ENCODE data around the gene GJB6.

Gene GJB6

GRCh38 chr13:20263393-20264044, 31.4 kb upstream of the GJB6 start:
- Histone ChIP-seq H3K4me1 (ENCODE audit: control insufficient read depth, insufficient read depth, low read length) (no peaks in the 10 kb centered on the region), H3K36me3 (ENCODE audit: control insufficient read depth in 2 of 2, insufficient read depth in 1 of 2, low read length in 2 of 2) (no peaks in the 10 kb centered on the region), H3K4me3 (ENCODE audit: low read depth, low read length) (no peak overlapping the region), H3K27ac (ENCODE audit: extremely low read depth, low read depth, low read length) (no peak overlapping the region), H3K9me3 (ENCODE audit: control insufficient read depth, insufficient read depth, low read depth, low read length) (no peaks in the 10 kb centered on the region)
- no peak for TF ChIP-seq ZBTB7A (tag by site-specific recombination; IDR thresholded peaks at IDR 0.05; ENCODE audit: low read depth)
- no peak for TF ChIP-seq KLF1 (tag by site-specific recombination; IDR thresholded peaks at IDR 0.05)
- no peak for TF ChIP-seq ZNF341 (tag by site-specific recombination; IDR thresholded peaks at IDR 0.05; ENCODE audit: low read depth)
- TF ChIP-seq ZNF37A (tag by site-specific recombination; IDR thresholded peaks at IDR 0.05), result no peak
- TF ChIP-seq ZNF48 (tag by site-specific recombination; IDR thresholded peaks at IDR 0.05), result no peak
- TF ChIP-seq ZNF202 (tag by site-specific recombination; IDR thresholded peaks at IDR 0.05; ENCODE audit: borderline replicate concordance), result no peak
- no peak for TF ChIP-seq RBAK (tag by site-specific recombination; IDR thresholded peaks at IDR 0.05)
- TF ChIP-seq ZNF513 (tag by site-specific recombination; IDR thresholded peaks at IDR 0.05), result no peak
- TF ChIP-seq ZNF335 (tag by site-specific recombination; conservative IDR thresholded peaks at IDR 0.05), result no peak
- TF ChIP-seq KLF7 (tag by site-specific recombination; IDR thresholded peaks at IDR 0.05; ENCODE audit: borderline replicate concordance), result no peak
- TF ChIP-seq, protein P1, sequence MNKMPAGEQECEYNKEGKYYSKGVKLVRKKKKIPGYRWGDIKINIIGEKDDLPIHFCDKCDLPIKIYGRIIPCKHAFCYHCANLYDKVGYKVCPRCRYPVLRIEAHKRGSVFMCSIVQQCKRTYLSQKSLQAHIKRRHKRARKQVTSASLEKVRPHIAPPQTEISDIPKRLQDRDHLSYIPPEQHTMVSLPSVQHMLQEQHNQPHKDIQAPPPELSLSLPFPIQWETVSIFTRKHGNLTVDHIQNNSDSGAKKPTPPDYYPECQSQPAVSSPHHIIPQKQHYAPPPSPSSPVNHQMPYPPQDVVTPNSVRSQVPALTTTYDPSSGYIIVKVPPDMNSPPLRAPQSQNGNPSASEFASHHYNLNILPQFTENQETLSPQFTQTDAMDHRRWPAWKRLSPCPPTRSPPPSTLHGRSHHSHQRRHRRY (tag by site-specific recombination; IDR thresholded peaks at IDR 0.05), result no peak
- no peak for TF ChIP-seq ZNF16 (tag by site-specific recombination; IDR thresholded peaks at IDR 0.05; ENCODE audit: low read depth)
- no peak for TF ChIP-seq ZNF768 (tag by site-specific recombination; IDR thresholded peaks at IDR 0.05)
- no peak for TF ChIP-seq ZNF701 (tag by site-specific recombination; IDR thresholded peaks at IDR 0.05)
- TF ChIP-seq ZNF664 (tag by site-specific recombination; IDR thresholded peaks at IDR 0.05), result no peak
- TF ChIP-seq ZNF2 (tag by site-specific recombination; IDR thresholded peaks at IDR 0.05), result no peak
- TF ChIP-seq OSR2 (tag by site-specific recombination; IDR thresholded peaks at IDR 0.05), result no peak
- TF ChIP-seq ZNF394 (tag by site-specific recombination; IDR thresholded peaks at IDR 0.05; ENCODE audit: borderline replicate concordance), result no peak
- TF ChIP-seq TSHZ1 (tag by site-specific recombination; IDR thresholded peaks at IDR 0.05; ENCODE audit: borderline replicate concordance), result no peak
- TF ChIP-seq KLF16 (tag by site-specific recombination; IDR thresholded peaks at IDR 0.05), result no peak
- POLR2A ChIA-PET, result no interaction called here
- CTCF ChIA-PET, result no interaction called here

DNA sequence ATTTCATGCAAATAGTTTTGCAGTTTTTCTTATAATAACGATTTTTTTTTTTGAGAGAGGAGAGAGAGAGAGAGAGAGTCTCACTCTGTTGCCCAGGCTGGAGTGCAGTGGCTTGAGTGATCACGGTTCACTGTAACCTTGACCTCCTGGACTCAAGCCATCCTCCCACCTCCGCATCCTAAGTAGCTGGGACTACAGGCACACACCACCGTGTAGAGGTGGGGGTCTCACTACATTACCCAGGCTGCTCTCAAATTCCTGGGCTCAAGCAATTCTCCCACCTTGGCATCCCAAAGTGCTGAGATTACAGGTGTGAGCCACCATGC, 26.8 kb upstream of the GJB6 start:
- no peak for TF ChIP-seq ZNF544 (tag by site-specific recombination; IDR thresholded peaks at IDR 0.05)
- no peak for TF ChIP-seq GLI2 (tag by site-specific recombination; IDR thresholded peaks at IDR 0.05; ENCODE audit: borderline replicate concordance, low read depth)
- TF ChIP-seq TRIM28 (IDR thresholded peaks at IDR 0.05; ENCODE audit: borderline replicate concordance, low read length), result no peak
- TF ChIP-seq ZNF596 (tag by site-specific recombination; IDR thresholded peaks at IDR 0.05), result peak; percentile 69; the same call in 1 of the 2 replicates
- no peak for TF ChIP-seq ZBTB44 (tag by site-specific recombination; IDR thresholded peaks at IDR 0.05)
- 0 out of 2 replicates have a peak, but pooled peaks have one; percentile 5 for TF ChIP-seq ZBTB17 (tag by site-specific recombination; IDR thresholded peaks at IDR 0.05)
- TF ChIP-seq ZNF660 (tag by site-specific recombination; IDR thresholded peaks at IDR 0.05), result no peak
- ChIA-PET CTCF (interaction anchor here (0.7 kb wide), 1 partner anchor 11 kb away, joined by 4 read pairs; no protein-coding TSS in a partner anchor), POLR2A (no interaction called here)
- H3K9me3 ChIP-seq (ENCODE audit: control insufficient read depth, insufficient read depth, low read depth, low read length), result no peaks in the 10 kb centered on the region
- no peaks in the 10 kb centered on the region for H3K36me3 ChIP-seq (ENCODE audit: control insufficient read depth in 2 of 2, insufficient read depth in 1 of 2, low read length in 2 of 2)
- H3K4me3 ChIP-seq (ENCODE audit: low read depth, low read length), result no peak overlapping the region
- no peak overlapping the region for H3K27ac ChIP-seq (ENCODE audit: extremely low read depth, low read depth, low read length)
- H3K4me1 ChIP-seq (ENCODE audit: control insufficient read depth, insufficient read depth, low read length), result no peaks in the 10 kb centered on the region
